SJSA1 (cell line): ENCODE data around the gene FGB. TPM values are rescaled to one million over a fixed set of nuclear protein-coding genes. Genes with fewer than 3 reads are reported as not detected.

Experiments
- DNase-seq, 2 experiments: peaks; one replicate each; pipeline ENCODE4 v3.0.0-alpha.2; 2015 to 2020; ENCODE audit warnings: low spot score in 2 of 2, low read depth in 1 of 2
- H3K27ac ChIP-seq: fragments of 250-450 bp; sonication (Bioruptor Pico); 2 replicates; pipeline ENCODE4 v1.5.1; 2020; ENCODE audit warnings: mild to moderate bottlenecking, moderate library complexity
- H3K27me3 ChIP-seq: fragments of 250-450 bp; sonication (Bioruptor Pico); replicated peaks from 2 replicates; pipeline ENCODE4 v1.5.1; 2020; ENCODE audit warnings: mild to moderate bottlenecking, moderate library complexity
- H3K36me3 ChIP-seq: fragments of 250-450 bp; sonication (Bioruptor Pico); 2 replicates; pipeline ENCODE4 v1.5.1; 2020; ENCODE audit warnings: mild to moderate bottlenecking
- H3K4me1 ChIP-seq: fragments of 250-450 bp; sonication (Bioruptor Pico); replicated peaks from 2 replicates; pipeline ENCODE4 v1.6.1; 2021; ENCODE audit warnings: mild to moderate bottlenecking
- H3K4me3 ChIP-seq: fragments of 250-450 bp; sonication (Bioruptor Pico); 2 replicates; pipeline ENCODE4 v1.5.1; 2020; ENCODE audit warnings: mild to moderate bottlenecking
- H3K9me3 ChIP-seq: fragments of 250-450 bp; sonication (Bioruptor Pico); replicated peaks from 2 replicates; pipeline ENCODE4 v1.5.1; 2020; ENCODE audit warnings: mild to moderate bottlenecking
- total RNA-seq: library from RNA; depleted of rRNA; stranded (reverse); fragments of >200 nt; shearing (Covaris generic); gene quantifications from 2 replicates; pipeline ENCODE4 v1.2.3, GENCODE V29; 2014

FGB gene
- total RNA-seq, 1 experiment from 2014 or later = not detected

- H3K4me3 ChIP-seq = no peak overlapping the region
- H3K9me3 ChIP-seq = no peaks in the 10 kb centered on the region
- no peak overlapping the region for H3K27ac ChIP-seq
- no peaks in the 10 kb centered on the region for H3K4me1 ChIP-seq
- H3K36me3 ChIP-seq = no peaks in the 10 kb centered on the region
- H3K27me3 ChIP-seq = no peaks in the 10 kb centered on the region
- DNase-seq = no peak
These were observed 16.1 kb downstream of the FGB start for GRCh38 chr4:154578919-154579318.

GRCh38 chr4:154579927-154580326, 17.1 kb downstream of the FGB start:
- Histone ChIP-seq H3K9me3 (no peaks in the 10 kb centered on the region), H3K4me1 (no peaks in the 10 kb centered on the region), H3K27me3 (no peaks in the 10 kb centered on the region), H3K36me3 (no peaks in the 10 kb centered on the region), H3K27ac (no peak overlapping the region), H3K4me3 (no peak overlapping the region)
- no peak for DNase-seq

GRCh38 chr4:154582723-154583122, 19.9 kb downstream of the FGB start:
- Histone ChIP-seq H3K36me3 (no peaks in the 10 kb centered on the region), H3K9me3 (no peaks in the 10 kb centered on the region), H3K4me1 (no peaks in the 10 kb centered on the region), H3K4me3 (no peak overlapping the region), H3K27me3 (no peaks in the 10 kb centered on the region), H3K27ac (no peak overlapping the region)
- DNase-seq = no peak

- Histone ChIP-seq H3K9me3 (no peaks in the 10 kb centered on the region), H3K4me1 (no peaks in the 10 kb centered on the region), H3K27me3 (no peaks in the 10 kb centered on the region), H3K36me3 (no peaks in the 10 kb centered on the region), H3K27ac (no peak overlapping the region), H3K4me3 (no peak overlapping the region)
- DNase-seq = no peak
These were observed 20.4 kb downstream of the FGB start for GRCh38 chr4:154583230-154583629.

GRCh38 chr4:154583677-154584076, 20.9 kb downstream of the FGB start:
- no peaks in the 10 kb centered on the region for H3K4me1 ChIP-seq
- no peaks in the 10 kb centered on the region for H3K9me3 ChIP-seq
- no peak overlapping the region for H3K4me3 ChIP-seq
- no peak overlapping the region for H3K27ac ChIP-seq
- no peaks in the 10 kb centered on the region for H3K36me3 ChIP-seq
- DNase-seq = no peak
- H3K27me3 ChIP-seq = no peaks in the 10 kb centered on the region; the same call in 1 of the 2 replicates

- H3K36me3 ChIP-seq = no peaks in the 10 kb centered on the region
- H3K4me1 ChIP-seq = no peaks in the 10 kb centered on the region
- peaks cover 4% of the 10 kb centered on the region; the same call in 1 of the 2 replicates for H3K27me3 ChIP-seq
- no peak overlapping the region for H3K4me3 ChIP-seq
- H3K27ac ChIP-seq = no peak overlapping the region
- no peaks in the 10 kb centered on the region for H3K9me3 ChIP-seq
- DNase-seq = no peak
These were observed 21.4 kb downstream of the FGB start for GRCh38 chr4:154584259-154584658.

- no peak for DNase-seq
These were observed 22.7 kb downstream of the FGB start for GRCh38 chr4:154585369-154586018.

GRCh38 chr4:154586296-154587033, 23.7 kb downstream of the FGB start:
- Histone ChIP-seq H3K36me3 (no peaks in the 10 kb centered on the region), H3K27me3 (peaks cover 4% of the 10 kb centered on the region), H3K4me1 (no peaks in the 10 kb centered on the region), H3K9me3 (no peaks in the 10 kb centered on the region), H3K4me3 (no peak overlapping the region), H3K27ac (no peak overlapping the region)
- DNase-seq = no peak

More at GRCh38 chr4:154585369-154586018, 22.7 kb downstream of the FGB start:
- H3K27me3 ChIP-seq = peaks cover 4% of the 10 kb centered on the region
- H3K36me3 ChIP-seq = no peaks in the 10 kb centered on the region
- H3K9me3 ChIP-seq = no peaks in the 10 kb centered on the region
- H3K4me1 ChIP-seq = no peaks in the 10 kb centered on the region
- H3K4me3 ChIP-seq = no peak overlapping the region
- H3K27ac ChIP-seq = no peak overlapping the region

- no peak overlapping the region for H3K27ac ChIP-seq
These were observed 25.4 kb downstream of the FGB start for GRCh38 chr4:154588198-154588597.

GRCh38 chr4:154589296-154590197, 26.7 kb downstream of the FGB start:
- no peak overlapping the region for H3K27ac ChIP-seq
- H3K9me3 ChIP-seq = no peaks in the 10 kb centered on the region
- H3K4me3 ChIP-seq = no peak overlapping the region
- H3K36me3 ChIP-seq = no peaks in the 10 kb centered on the region
- DNase-seq = no peak
- H3K27me3 ChIP-seq = peaks cover 4% of the 10 kb centered on the region
- H3K4me1 ChIP-seq = no peaks in the 10 kb centered on the region

More at GRCh38 chr4:154588198-154588597, 25.4 kb downstream of the FGB start:
- H3K36me3 ChIP-seq = no peaks in the 10 kb centered on the region
- no peaks in the 10 kb centered on the region for H3K9me3 ChIP-seq
- H3K4me1 ChIP-seq = no peaks in the 10 kb centered on the region
- peaks cover 4% of the 10 kb centered on the region for H3K27me3 ChIP-seq
- no peak for DNase-seq
- H3K4me3 ChIP-seq = no peak overlapping the region

GRCh38 chr4:154590329-154591006, 27.7 kb downstream of the FGB start, which contains the start of gene FGA:
Gene FGA (minus strand): TSS chr4:154590742. CDS start chr4:154590687, 55 bp downstream.
- Histone ChIP-seq H3K27me3 (peaks cover 4% of the 10 kb centered on the region), H3K9me3 (no peaks in the 10 kb centered on the region), H3K36me3 (no peaks in the 10 kb centered on the region), H3K27ac (no peak within 1 kb of the TSS), H3K4me1 (no peaks in the 10 kb centered on the region), H3K4me3 (no peak within 1 kb of the TSS)
- no peak for DNase-seq

GRCh38 chr4:154591890-154592289, 29.1 kb downstream of the FGB start:
- no peak overlapping the region for H3K27ac ChIP-seq
- H3K36me3 ChIP-seq = no peaks in the 10 kb centered on the region
- no peaks in the 10 kb centered on the region for H3K4me1 ChIP-seq
- DNase-seq = no peak
- H3K27me3 ChIP-seq = peaks cover 4% of the 10 kb centered on the region
- no peak overlapping the region for H3K4me3 ChIP-seq
- H3K9me3 ChIP-seq = no peaks in the 10 kb centered on the region

GRCh38 chr4:154593868-154594267, 31.1 kb downstream of the FGB start:
- no peak overlapping the region for H3K27ac ChIP-seq
- peaks cover 3% of the 10 kb centered on the region for H3K27me3 ChIP-seq
- H3K4me3 ChIP-seq = no peak overlapping the region
- H3K4me1 ChIP-seq = no peaks in the 10 kb centered on the region
- no peak for DNase-seq
- no peaks in the 10 kb centered on the region for H3K9me3 ChIP-seq
- H3K36me3 ChIP-seq = no peaks in the 10 kb centered on the region
